Thyroid gland (tissue), 4 donors: ENCODE measurements around the gene TMEM270.

ENCODE experiments used
- CTCF ChIP-seq, 6 experiments: fragments of 200-600 bp in 3 of 6; fragments of 450-650 bp in 3 of 6; sonication (generic) in 3 of 6; IDR thresholded peaks; one replicate each; pipeline ENCODE4 v1.5.1; 2016 to 2019; ENCODE audit warnings: antibody characterized with exemption in 6 of 6, mild to moderate bottlenecking in 2 of 6, inconsistent platforms in 1 of 6, moderate library complexity in 1 of 6
- POLR2A ChIP-seq, 2 donors: fragments of 450-650 bp; IDR thresholded peaks; one replicate each; pipeline ENCODE4 v1.6.1; 2017; ENCODE audit warnings: antibody characterized with exemption in 2 of 2, mild to moderate bottlenecking in 2 of 2, moderate library complexity in 1 of 2

GRCh38 chr7:73827567-73828106 lies 33.3 kb upstream of the TMEM270 start:
- TF ChIP-seq CTCF (IDR thresholded peaks at IDR 0.05) (peak in 1 of 6 experiments; percentile 2), POLR2A (IDR thresholded peaks at IDR 0.05) (no peak)
